H1 (cell line): ENCODE measurements around the gene POLR2F. TPM values are rescaled to one million over a fixed set of nuclear protein-coding genes. Genes with fewer than 3 reads are reported as not detected.

Experiments
- HDAC6 ChIP-seq: IDR thresholded peaks from one replicate; pipeline ENCODE4 v1.7.1; 2012; ENCODE audit warnings: low read depth, mild to moderate bottlenecking, inconsistent platforms, low read length, moderate library complexity
- TAF1 ChIP-seq: IDR thresholded peaks from 2 replicates; pipeline ENCODE4 v1.6.1; 2011; ENCODE audit warnings: mild to moderate bottlenecking, low read depth, low read length
- USF2 ChIP-seq: IDR thresholded peaks from 2 replicates; pipeline ENCODE4 v1.6.1; 2011; ENCODE audit warnings: low read length, improper control_type of control experiment
- polyA plus RNA-seq, 7 experiments: library from polyadenylated mRNA; depleted of rRNA in 3 of 7; stranded (reverse) in 5 of 7; unstranded in 2 of 7; fragments of >200 nt in 5 of 7; fragments of 200-250 nt in 2 of 7; gene quantifications; 1 replicate in 5 of 7; 2 replicates in 1 of 7; 4 replicates in 1 of 7; pipeline versions ENCODE4 v1.2.1 to v1.2.3, GENCODE V29; 2011 to 2013; ENCODE audit warnings: missing spikeins in 2 of 7, mixed read lengths in 2 of 7
- total RNA-seq: library from RNA; stranded (reverse); fragmentation: NEBNext Ultra II Directional; extraction: Animal tissue kit (Norgen Biotek cat#: 25700); gene quantifications from 2 replicates; pipeline ENCODE4 v1.2.1, GENCODE V29; 2021

Gene POLR2F
- total and polyA plus RNA-seq, 2 of the 8 experiments (the other 6 are each of a cell fraction or from before 2014, with no cell fraction given): 150 to 176 TPM

DNA sequence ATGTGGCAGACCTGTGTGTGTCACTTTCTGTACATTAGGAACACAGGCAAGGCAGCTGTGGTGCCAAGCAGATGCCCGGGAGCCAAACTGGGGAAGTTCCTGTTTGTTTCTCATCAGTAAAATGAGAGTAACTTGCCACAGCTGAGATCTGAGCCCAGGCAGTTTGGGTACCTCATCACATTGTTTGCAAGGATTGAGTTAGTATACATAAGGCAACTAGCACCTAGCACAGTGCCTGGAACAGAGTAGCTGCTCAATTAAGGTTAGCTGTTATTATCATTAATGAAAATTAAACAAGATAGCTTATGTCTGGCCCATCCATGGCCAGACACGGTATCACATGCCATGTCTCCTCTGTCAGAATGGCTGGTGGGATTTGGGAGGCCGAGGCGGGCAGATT, 23.0 kb downstream of the POLR2F start (continued):
- TF ChIP-seq TAF1 (no peak), USF2 (no peak), HDAC6 (no peak)
